Colonic mucosa (tissue), 4 donors: ENCODE data around the gene PTPRE. TPM values are rescaled to one million over a fixed set of nuclear protein-coding genes. Genes with fewer than 3 reads are reported as not detected.

ENCODE experiments used
- DNase-seq: peaks from one replicate; pipeline ENCODE4 v3.0.0-alpha.2; 2020
- H3K27ac ChIP-seq: fragments of 200-600 bp; one replicate; pipeline ENCODE4 v1.8.0; 2021
- H3K27me3 ChIP-seq: fragments of 200-600 bp; one replicate; pipeline ENCODE4 v1.8.0; 2021
- H3K36me3 ChIP-seq: fragments of 200-600 bp; one replicate; pipeline ENCODE4 v1.8.0; 2021
- H3K4me1 ChIP-seq: fragments of 200-600 bp; one replicate; pipeline ENCODE4 v1.8.0; 2021; ENCODE audit warnings: mild to moderate bottlenecking
- H3K4me3 ChIP-seq: fragments of 200-600 bp; one replicate; pipeline ENCODE4 v1.8.0; 2021
- H3K9ac ChIP-seq, 2 donors: one replicate each; pipeline ENCODE4 v1.7.0; 2013; ENCODE audit warnings: control low read depth in 2 of 2, low read depth in 2 of 2, low read length in 2 of 2
- H3K9me3 ChIP-seq: fragments of 200-600 bp; one replicate; pipeline ENCODE4 v1.8.0; 2021
- CTCF ChIP-seq: fragments of 200-600 bp; IDR thresholded peaks from one replicate; pipeline ENCODE4 v1.8.0; 2022; ENCODE audit warnings: antibody characterized with exemption, mild to moderate bottlenecking
- intact Hi-C: fragments of 100-400 bp; cut with DNase I; formaldehyde crosslinking; loops from one replicate; pipeline ENCODE4 v1.14.1; 2022
- total RNA-seq, 2 donors: library from RNA; stranded (reverse); fragmentation: NEBNext Ultra II Directional in 1 of 2; extraction: Animal tissue kit (Norgen Biotek cat#: 25700) in 1 of 2; gene quantifications; one replicate each; pipeline ENCODE4 v1.2.1, GENCODE V29; 2021
- donor health status: healthy.
- donor health status: DM: no; HTN: no; CAD: no.
- donor health status: DM: no; HTN: no; CAD: no.

PTPRE gene
- total RNA-seq, 2 donors from 2014 or later: 15.9 to 18.8 TPM

GRCh38 chr10:127869329-127869728 lies 37.6 kb upstream of the PTPRE start:
- Histone ChIP-seq H3K27ac (no peak overlapping the region), H3K9ac (no peak overlapping the region), H3K27me3 (no peaks in the 10 kb centered on the region), H3K4me1 (no peaks in the 10 kb centered on the region), H3K4me3 (no peak overlapping the region), H3K9me3 (no peaks in the 10 kb centered on the region), H3K36me3 (no peaks in the 10 kb centered on the region)
- no peak for TF ChIP-seq CTCF
- DNase-seq: no peak
- intact Hi-C loops: loop anchor here (5.0 kb wide), 1 partner anchor 203 kb away; no protein-coding TSS in a partner anchor

- intact Hi-C loops: loop anchor here (2.0 to 10.0 kb wide), 2 partner anchors 139 to 273 kb away; no protein-coding TSS in a partner anchor
- no peak for DNase-seq
- Histone ChIP-seq H3K36me3 (no peaks in the 10 kb centered on the region), H3K4me1 (no peaks in the 10 kb centered on the region), H3K27ac (no peak overlapping the region), H3K9ac (no peak overlapping the region), H3K9me3 (no peaks in the 10 kb centered on the region), H3K4me3 (no peak overlapping the region), H3K27me3 (no peaks in the 10 kb centered on the region)
- TF ChIP-seq CTCF: no peak
Observed at GRCh38 chr10:127871631-127872010, 35.3 kb upstream of the PTPRE start.

GRCh38 chr10:127872011-127872761 lies 34.7 kb upstream of the PTPRE start:
- Histone ChIP-seq H3K36me3 (no peaks in the 10 kb centered on the region), H3K9me3 (no peaks in the 10 kb centered on the region), H3K27ac (no peak overlapping the region), H3K4me1 (no peaks in the 10 kb centered on the region), H3K9ac (no peak overlapping the region), H3K4me3 (no peak overlapping the region), H3K27me3 (no peaks in the 10 kb centered on the region)
- peak; percentile 22 for DNase-seq
- TF ChIP-seq CTCF: no peak
- intact Hi-C loops: loop anchor here (10.0 kb wide), 1 partner anchor 273 kb away; no protein-coding TSS in a partner anchor

- no peaks in the 10 kb centered on the region for H3K4me1 ChIP-seq
- intact Hi-C loops: loop anchor here (10.0 kb wide), 1 partner anchor 272 kb away; no protein-coding TSS in a partner anchor
- DNase-seq: peak; percentile 85
- no peak overlapping the region for H3K27ac ChIP-seq
- no peaks in the 10 kb centered on the region for H3K9me3 ChIP-seq
- no peaks in the 10 kb centered on the region for H3K36me3 ChIP-seq
- H3K9ac ChIP-seq: no peak overlapping the region
- no peak overlapping the region for H3K4me3 ChIP-seq
- peak; percentile 59 for TF ChIP-seq CTCF
- H3K27me3 ChIP-seq: no peaks in the 10 kb centered on the region
Observed at GRCh38 chr10:127872871-127873600, 33.9 kb upstream of the PTPRE start.

- intact Hi-C loops: loop anchor here (10.0 kb wide), 1 partner anchor 271 kb away; no protein-coding TSS in a partner anchor
- H3K27ac ChIP-seq: no peak overlapping the region
- H3K36me3 ChIP-seq: no peaks in the 10 kb centered on the region
Observed at GRCh38 chr10:127873901-127874470, 32.9 kb upstream of the PTPRE start.

More at GRCh38 chr10:127873901-127874470, 32.9 kb upstream of the PTPRE start:
- Histone ChIP-seq H3K4me1 (no peaks in the 10 kb centered on the region), H3K27me3 (no peaks in the 10 kb centered on the region), H3K9ac (no peak overlapping the region), H3K9me3 (no peaks in the 10 kb centered on the region), H3K4me3 (no peak overlapping the region)
- DNase-seq: peak; percentile 17
- TF ChIP-seq CTCF: no peak
